ENCODE measurements around the gene BRPF1. TPM values are rescaled to one million over a fixed set of nuclear protein-coding genes. Genes with fewer than 3 reads are reported as not detected.
A peak's percentile ranks its signal among the peaks of the same experiment; 100 is the strongest.

Gene BRPF1
- total RNA-seq, 2 experiments from 2014 or later = 23.7 to 25.6 TPM

DNA sequence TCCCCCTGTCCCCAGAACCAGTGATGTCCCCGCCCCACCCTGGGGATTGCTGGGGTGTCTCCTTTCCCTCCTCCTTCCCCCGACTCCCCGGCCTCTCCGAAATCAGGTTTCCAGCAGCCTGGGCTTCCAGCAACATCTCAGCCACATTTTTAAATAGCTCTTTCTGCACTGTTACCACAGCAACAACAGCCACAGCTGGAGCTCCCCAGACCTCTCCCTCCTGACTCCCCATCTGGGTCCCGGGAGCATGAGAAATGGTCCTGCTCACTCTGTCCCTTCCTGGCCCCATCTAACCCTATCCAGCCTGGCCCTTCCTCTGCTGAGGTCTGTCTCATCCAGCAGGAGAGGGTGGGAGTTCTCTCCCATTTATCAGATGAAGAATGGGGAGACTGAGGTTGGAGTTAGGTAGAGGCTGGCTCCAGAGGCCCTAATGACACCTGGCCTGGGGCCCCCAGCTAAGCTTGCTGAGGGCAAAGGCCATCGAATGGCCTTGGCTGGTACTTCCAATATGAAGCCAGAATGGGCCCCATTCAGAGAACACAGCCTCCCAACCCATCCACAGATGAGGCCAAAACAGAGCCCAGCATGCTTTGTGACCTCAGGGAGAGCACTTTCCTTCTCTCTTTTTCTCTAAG lies 36.7 kb downstream of the BRPF1 start:
- Histone ChIP-seq H3K4me3 (ENCODE audit: low read length) (no peak overlapping the region), H3K27me3 (ENCODE audit: control insufficient read depth in 1 of 2, insufficient read depth in 2 of 2, low read length in 2 of 2) (no peaks in the 10 kb centered on the region), H3K36me3 (ENCODE audit: insufficient read depth, low read length) (no peaks in the 10 kb centered on the region), H3K9me3 (ENCODE audit: control insufficient read depth in 1 of 2, insufficient read depth in 1 of 2, low read length in 2 of 2) (no peaks in the 10 kb centered on the region), H3K4me1 (ENCODE audit: insufficient read depth, low read length) (peaks cover 29% of the 10 kb centered on the region), H3K27ac (ENCODE audit: low read depth in 1 of 2, low read length in 2 of 2) (no peak overlapping the region)
- H3K4me3 Mint-ChIP-seq = no peak overlapping the region
- no peak for DNase-seq
- intact Hi-C loops (cut with DNase I, micrococcal nuclease) = no loop called here
- peaks cover 18% of the 10 kb centered on the region for H3K4me1 Mint-ChIP-seq (ENCODE audit: low read depth)
- no peaks in the 10 kb centered on the region for H3K36me3 Mint-ChIP-seq (ENCODE audit: low read depth)
- H3K27me3 Mint-ChIP-seq = no peaks in the 10 kb centered on the region
- no peak for ATAC-seq (ENCODE audit: poor library complexity)
- ChIA-PET POLR2A (interaction anchor here (2.7 kb wide), 1 partner anchor 24 kb away, joined by 11 read pairs; the partner anchor contains the start of genes ARPC4 and TADA3), CTCF (no interaction called here)
- TF ChIP-seq, protein P1, sequence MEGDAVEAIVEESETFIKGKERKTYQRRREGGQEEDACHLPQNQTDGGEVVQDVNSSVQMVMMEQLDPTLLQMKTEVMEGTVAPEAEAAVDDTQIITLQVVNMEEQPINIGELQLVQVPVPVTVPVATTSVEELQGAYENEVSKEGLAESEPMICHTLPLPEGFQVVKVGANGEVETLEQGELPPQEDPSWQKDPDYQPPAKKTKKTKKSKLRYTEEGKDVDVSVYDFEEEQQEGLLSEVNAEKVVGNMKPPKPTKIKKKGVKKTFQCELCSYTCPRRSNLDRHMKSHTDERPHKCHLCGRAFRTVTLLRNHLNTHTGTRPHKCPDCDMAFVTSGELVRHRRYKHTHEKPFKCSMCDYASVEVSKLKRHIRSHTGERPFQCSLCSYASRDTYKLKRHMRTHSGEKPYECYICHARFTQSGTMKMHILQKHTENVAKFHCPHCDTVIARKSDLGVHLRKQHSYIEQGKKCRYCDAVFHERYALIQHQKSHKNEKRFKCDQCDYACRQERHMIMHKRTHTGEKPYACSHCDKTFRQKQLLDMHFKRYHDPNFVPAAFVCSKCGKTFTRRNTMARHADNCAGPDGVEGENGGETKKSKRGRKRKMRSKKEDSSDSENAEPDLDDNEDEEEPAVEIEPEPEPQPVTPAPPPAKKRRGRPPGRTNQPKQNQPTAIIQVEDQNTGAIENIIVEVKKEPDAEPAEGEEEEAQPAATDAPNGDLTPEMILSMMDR (IDR thresholded peaks at IDR 0.05) = no peak
- H3K27ac Mint-ChIP-seq = peak overlapping the region; percentile 16
- no peaks in the 10 kb centered on the region for H3K9me3 Mint-ChIP-seq

DNA sequence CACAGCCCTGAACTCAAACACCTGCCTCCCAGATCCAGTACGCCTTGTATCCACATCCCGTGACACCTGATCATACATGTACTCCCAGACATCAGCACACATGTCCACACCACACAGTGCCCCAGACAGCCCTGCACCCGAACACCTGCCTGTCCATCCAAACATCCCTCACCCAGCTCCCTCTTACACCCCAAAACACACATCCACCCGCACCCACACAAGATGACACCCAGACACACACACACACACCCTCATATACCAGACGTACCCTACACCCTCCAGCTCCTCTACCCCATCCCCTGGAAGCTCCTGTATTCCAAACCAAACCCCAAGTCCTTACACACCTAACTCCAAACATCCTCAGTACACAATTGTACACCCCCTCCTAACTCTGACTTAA lies 37.5 kb downstream of the BRPF1 start:
- Mint-ChIP-seq H3K9me3 (no peaks in the 10 kb centered on the region), H3K4me3 (peak overlapping the region; percentile 12), H3K36me3 (ENCODE audit: low read depth) (no peaks in the 10 kb centered on the region), H3K4me1 (ENCODE audit: low read depth) (peaks cover 18% of the 10 kb centered on the region), H3K27me3 (no peaks in the 10 kb centered on the region), H3K27ac (peak overlapping the region; percentile 16)
- DNase-seq (no peak), ATAC-seq (ENCODE audit: poor library complexity) (no peak)
- TF ChIP-seq, protein P1 (IDR thresholded peaks at IDR 0.05) = no peak
- Histone ChIP-seq H3K4me3 (ENCODE audit: low read length) (peak overlapping the region; percentile 53), H3K27ac (ENCODE audit: low read depth in 1 of 2, low read length in 2 of 2) (no peak overlapping the region), H3K36me3 (ENCODE audit: insufficient read depth, low read length) (no peaks in the 10 kb centered on the region), H3K27me3 (ENCODE audit: control insufficient read depth in 1 of 2, insufficient read depth in 2 of 2, low read length in 2 of 2) (no peaks in the 10 kb centered on the region), H3K9me3 (ENCODE audit: control insufficient read depth in 1 of 2, insufficient read depth in 1 of 2, low read length in 2 of 2) (no peaks in the 10 kb centered on the region), H3K4me1 (ENCODE audit: insufficient read depth, low read length) (peaks cover 29% of the 10 kb centered on the region)
- intact Hi-C loops (cut with DNase I, micrococcal nuclease) = no loop called here
- ChIA-PET POLR2A (interaction anchor here (1.2 to 2.7 kb wide), 3 partner anchors 11 to 24 kb away, joined by 6 to 11 read pairs (median 7); partner anchors contain the start of genes ARPC4, OGG1 and TADA3), CTCF (no interaction called here)

DNA sequence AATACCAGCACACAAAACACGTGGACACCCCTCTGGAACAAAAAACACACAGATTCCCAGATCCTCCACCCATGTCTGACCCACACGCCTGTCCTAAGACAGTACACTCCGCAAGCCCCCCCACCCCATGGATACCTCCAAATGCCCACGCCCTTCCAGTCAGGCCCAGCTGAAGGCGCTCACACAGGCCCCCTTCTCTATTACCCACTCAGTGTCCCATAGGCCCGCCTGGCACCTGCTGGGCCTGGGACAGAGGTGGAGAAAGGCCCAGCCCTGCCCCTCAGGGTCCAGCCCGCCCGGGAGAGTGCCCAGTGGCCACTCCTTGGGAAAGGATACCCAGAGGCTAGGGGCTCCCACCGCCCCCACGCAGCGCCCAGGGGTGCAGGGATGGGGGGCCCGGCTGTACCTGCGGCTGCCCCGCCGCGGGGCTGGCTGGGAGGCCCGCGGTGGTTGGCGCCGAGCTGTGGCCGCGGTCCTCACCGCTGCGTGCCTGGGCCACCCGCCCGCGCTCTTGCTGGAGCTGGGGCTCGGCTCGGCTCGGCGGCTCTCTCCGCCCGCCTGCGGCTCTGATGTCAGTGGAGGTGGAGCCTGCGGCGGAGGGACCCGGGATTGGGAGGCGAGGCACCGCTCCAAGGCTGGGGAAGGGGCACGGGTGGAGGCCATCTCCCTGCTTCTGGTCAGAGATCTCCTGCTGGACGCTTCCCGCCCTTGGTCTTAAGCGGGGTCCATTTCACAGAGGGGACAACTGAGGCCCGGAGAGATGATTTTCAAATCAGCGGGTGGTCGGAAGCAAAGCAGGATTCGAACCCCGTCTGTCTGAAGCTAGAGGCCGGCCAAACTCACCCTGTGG lies 38.1 kb downstream of the BRPF1 start, which contains the start of gene CAMK1:
Gene CAMK1, minus strand, starts transcription at position 522 of the 850 bp plus-strand sequence. CDS start 2,198 bp downstream, outside the sequence.
- H3K36me3 ChIP-seq (ENCODE audit: insufficient read depth, low read length) = no peaks in the 10 kb centered on the region
- Mint-ChIP-seq H3K27me3 (no peaks in the 10 kb centered on the region), H3K4me3 (peak within 1 kb of the TSS; percentile 35), H3K36me3 (ENCODE audit: low read depth) (no peaks in the 10 kb centered on the region), H3K9me3 (no peaks in the 10 kb centered on the region), H3K27ac (peak within 1 kb of the TSS; percentile 16), H3K4me1 (ENCODE audit: low read depth) (peaks cover 18% of the 10 kb centered on the region)
- H3K4me1 ChIP-seq (ENCODE audit: insufficient read depth, low read length) = peaks cover 29% of the 10 kb centered on the region
- H3K9me3 ChIP-seq (ENCODE audit: control insufficient read depth in 1 of 2, insufficient read depth in 1 of 2, low read length in 2 of 2) = no peaks in the 10 kb centered on the region
- TF ChIP-seq, protein P1 (IDR thresholded peaks at IDR 0.05) = no peak
- CTCF ChIA-PET = no interaction called here
- no peak within 1 kb of the TSS for H3K27ac ChIP-seq (ENCODE audit: low read depth in 1 of 2, low read length in 2 of 2)
- peak within 1 kb of the TSS; percentile 53 for H3K4me3 ChIP-seq (ENCODE audit: low read length)
- no peaks in the 10 kb centered on the region for H3K27me3 ChIP-seq (ENCODE audit: control insufficient read depth in 1 of 2, insufficient read depth in 2 of 2, low read length in 2 of 2)
- POLR2A ChIA-PET = interaction anchor here (0.6 to 2.7 kb wide), 5 partner anchors 11 to 267 kb away, joined by 3 to 11 read pairs (median 6); partner anchors contain the start of genes ARPC4, OGG1 and TADA3
- intact Hi-C loops (cut with DNase I, micrococcal nuclease) = loop anchor here in 1 of 2 experiments (1.0 kb wide), 1 partner anchor 9 kb away; no protein-coding TSS in a partner anchor
- peak; percentile 97 for ATAC-seq (ENCODE audit: poor library complexity)
- peak; percentile 28 to 71 (median 48) for DNase-seq
